ENCODE results near the gene PHKG2.

DNA sequence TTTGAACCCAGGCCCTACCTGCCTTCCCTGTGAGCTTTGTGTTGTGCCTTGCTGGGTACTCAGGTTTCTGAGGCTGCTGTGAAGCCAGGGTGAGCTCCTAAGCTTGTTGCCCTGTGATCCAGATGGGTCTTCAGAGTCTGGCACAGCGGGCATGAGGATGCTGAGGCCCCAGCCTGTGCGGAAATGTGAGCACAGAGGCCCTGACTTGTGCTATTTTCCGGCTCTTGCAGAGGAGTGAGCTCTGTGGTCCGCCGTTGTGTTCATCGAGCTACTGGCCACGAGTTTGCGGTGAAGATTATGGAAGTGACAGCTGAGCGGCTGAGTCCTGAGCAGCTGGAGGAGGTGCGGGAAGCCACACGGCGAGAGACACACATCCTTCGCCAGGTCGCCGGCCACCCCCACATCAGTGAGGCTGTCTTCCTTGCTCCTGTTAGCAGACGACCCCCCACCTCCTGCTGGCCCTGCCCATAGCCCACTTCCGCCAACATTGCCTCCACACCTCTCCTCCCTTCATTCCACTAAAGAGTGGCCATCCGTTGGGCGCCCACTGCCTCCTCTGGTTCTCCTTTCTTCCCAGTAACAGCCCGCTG, 2.7 kb downstream of the PHKG2 start:
- TF ChIP-seq, protein P1, sequence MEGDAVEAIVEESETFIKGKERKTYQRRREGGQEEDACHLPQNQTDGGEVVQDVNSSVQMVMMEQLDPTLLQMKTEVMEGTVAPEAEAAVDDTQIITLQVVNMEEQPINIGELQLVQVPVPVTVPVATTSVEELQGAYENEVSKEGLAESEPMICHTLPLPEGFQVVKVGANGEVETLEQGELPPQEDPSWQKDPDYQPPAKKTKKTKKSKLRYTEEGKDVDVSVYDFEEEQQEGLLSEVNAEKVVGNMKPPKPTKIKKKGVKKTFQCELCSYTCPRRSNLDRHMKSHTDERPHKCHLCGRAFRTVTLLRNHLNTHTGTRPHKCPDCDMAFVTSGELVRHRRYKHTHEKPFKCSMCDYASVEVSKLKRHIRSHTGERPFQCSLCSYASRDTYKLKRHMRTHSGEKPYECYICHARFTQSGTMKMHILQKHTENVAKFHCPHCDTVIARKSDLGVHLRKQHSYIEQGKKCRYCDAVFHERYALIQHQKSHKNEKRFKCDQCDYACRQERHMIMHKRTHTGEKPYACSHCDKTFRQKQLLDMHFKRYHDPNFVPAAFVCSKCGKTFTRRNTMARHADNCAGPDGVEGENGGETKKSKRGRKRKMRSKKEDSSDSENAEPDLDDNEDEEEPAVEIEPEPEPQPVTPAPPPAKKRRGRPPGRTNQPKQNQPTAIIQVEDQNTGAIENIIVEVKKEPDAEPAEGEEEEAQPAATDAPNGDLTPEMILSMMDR (conservative IDR thresholded peaks at IDR 0.05) = no peak
- TF ChIP-seq ZFX (IDR thresholded peaks at IDR 0.05) = no peak
